Mesothelial cell of epicardium (in vitro differentiated cells): ENCODE data around the gene SOS2. TPM values are rescaled to one million over a fixed set of nuclear protein-coding genes. Genes with fewer than 3 reads are reported as not detected.
A peak's percentile ranks its signal among the peaks of the same experiment; 100 is the strongest.
"Not testable (repeated sequence)": the region's sequence is repeated elsewhere in the genome, so short reads cannot be mapped to it uniquely, and the experiment has no call there.

Experiments
- DNase-seq, 2 experiments: peaks; one replicate each; pipeline ENCODE4 v3.0.0; 2021; ENCODE audit warnings: low spot score in 2 of 2; ENCODE audit not compliant: unreplicated experiment in 2 of 2
- H3K27ac Mint-ChIP-seq: 2 replicates; pipeline ENCODE4 v1.8.0; 2021; ENCODE audit warnings: mixed read lengths
- H3K27me3 Mint-ChIP-seq: 2 replicates; pipeline ENCODE4 v1.8.0; 2021; ENCODE audit warnings: low read depth, mixed read lengths
- H3K36me3 Mint-ChIP-seq: 2 replicates; pipeline ENCODE4 v1.8.0; 2021; ENCODE audit warnings: mixed read lengths
- H3K4me1 Mint-ChIP-seq: 2 replicates; pipeline ENCODE4 v1.8.0; 2021; ENCODE audit warnings: mixed read lengths
- H3K4me3 Mint-ChIP-seq: 2 replicates; pipeline ENCODE4 v1.8.0; 2021; ENCODE audit warnings: mild to moderate bottlenecking, moderate library complexity, mixed read lengths
- H3K9me3 Mint-ChIP-seq: 2 replicates; pipeline ENCODE4 v1.8.0; 2021; ENCODE audit warnings: mixed read lengths
- CTCF ChIP-seq: fragments of 200-600 bp; sonication (generic); IDR thresholded peaks from one replicate; pipeline ENCODE4 v1.5.0; 2021; ENCODE audit warnings: antibody characterized with exemption; ENCODE audit not compliant: unreplicated experiment
- total RNA-seq: library from RNA; stranded (reverse); gene quantifications from 3 replicates; pipeline ENCODE4 v1.2.1, GENCODE V29; 2021

SOS2 gene
- total RNA-seq, 1 donor from 2014 or later: 47.0 TPM

GRCh38 chr14:50186107-50186506 lies 45.3 kb downstream of the SOS2 start:
- TF ChIP-seq CTCF: no peak
- DNase-seq: no peak
- Mint-ChIP-seq H3K27me3 (no peaks in the 10 kb centered on the region), H3K27ac (peak overlapping the region; percentile 75), H3K4me3 (no peak overlapping the region), H3K9me3 (no peaks in the 10 kb centered on the region), H3K36me3 (peaks cover 25% of the 10 kb centered on the region), H3K4me1 (no peaks in the 10 kb centered on the region)

- Mint-ChIP-seq H3K27me3 (no peaks in the 10 kb centered on the region), H3K27ac (no peak overlapping the region), H3K4me3 (no peak overlapping the region)
These were observed 57.5 kb downstream of the SOS2 start for GRCh38 chr14:50173891-50174290.

GRCh38 chr14:50171895-50172294 lies 59.5 kb downstream of the SOS2 start:
- H3K9me3 Mint-ChIP-seq: no peaks in the 10 kb centered on the region
- no peak for TF ChIP-seq CTCF
- H3K4me1 Mint-ChIP-seq: peaks cover 5% of the 10 kb centered on the region
- peaks cover 20% of the 10 kb centered on the region for H3K36me3 Mint-ChIP-seq
- H3K27ac Mint-ChIP-seq: no peak overlapping the region
- H3K27me3 Mint-ChIP-seq: no peaks in the 10 kb centered on the region
- H3K4me3 Mint-ChIP-seq: no peak overlapping the region
- DNase-seq: no peak

More at GRCh38 chr14:50173891-50174290, 57.5 kb downstream of the SOS2 start:
- H3K36me3 Mint-ChIP-seq: peaks cover 27% of the 10 kb centered on the region
- no peak for DNase-seq
- no peak for TF ChIP-seq CTCF
- no peaks in the 10 kb centered on the region for H3K9me3 Mint-ChIP-seq
- H3K4me1 Mint-ChIP-seq: peaks cover 5% of the 10 kb centered on the region

GRCh38 chr14:50167381-50167780 lies 64.0 kb downstream of the SOS2 start:
- H3K9me3 Mint-ChIP-seq, H3K4me1 Mint-ChIP-seq, H3K27me3 Mint-ChIP-seq, H3K27ac Mint-ChIP-seq, DNase-seq, H3K4me3 Mint-ChIP-seq: not testable (repeated sequence)
- peaks cover 18% of the 10 kb centered on the region for H3K36me3 Mint-ChIP-seq

GRCh38 chr14:50156111-50156510 lies 75.3 kb downstream of the SOS2 start:
- Mint-ChIP-seq H3K4me3 (no peak overlapping the region), H3K4me1 (peaks cover 3% of the 10 kb centered on the region), H3K27me3 (no peaks in the 10 kb centered on the region), H3K36me3 (peaks cover 19% of the 10 kb centered on the region), H3K27ac (peak overlapping the region; percentile 75), H3K9me3 (no peaks in the 10 kb centered on the region)
- no peak for DNase-seq
- no peak for TF ChIP-seq CTCF

- Mint-ChIP-seq H3K36me3 (peaks cover 31% of the 10 kb centered on the region), H3K4me1 (no peaks in the 10 kb centered on the region), H3K27ac (no peak overlapping the region), H3K4me3 (no peak overlapping the region), H3K27me3 (no peaks in the 10 kb centered on the region), H3K9me3 (no peaks in the 10 kb centered on the region)
- no peak for TF ChIP-seq CTCF
- no peak for DNase-seq
These were observed 82.6 kb downstream of the SOS2 start for GRCh38 chr14:50148799-50149198.
